ENCODE measurements around the gene TRIM17.
A peak's percentile ranks its signal among the peaks of the same experiment; 100 is the strongest.

The TRIM17 gene

GRCh38 chr1:228410015-228410414 lies 6.6 kb downstream of the TRIM17 start:
- peaks cover 12 to 17% of the 10 kb centered on the region in 2 donors for H3K4me1 ChIP-seq (ENCODE audit: control insufficient read depth in 2 of 2, insufficient read depth in 2 of 2, low read length in 2 of 2)
- no peaks in the 10 kb centered on the region for H3K27me3 ChIP-seq (ENCODE audit: control insufficient read depth in 2 of 2, insufficient read depth in 2 of 2, low read length in 2 of 2)
- H3K9ac ChIP-seq (ENCODE audit: low read depth in 1 of 2, low read length in 2 of 2), result no peak overlapping the region
- no peak overlapping the region for H3K27ac ChIP-seq (ENCODE audit: low read depth in 2 of 2, low read length in 2 of 2)
- H3K4me3 ChIP-seq (ENCODE audit: low read length in 2 of 2), result no peak overlapping the region
- H3K9me3 ChIP-seq (ENCODE audit: control insufficient read depth in 2 of 2, low read length in 2 of 2), result no peaks in the 10 kb centered on the region
- peaks cover 0 to 4% of the 10 kb centered on the region in 2 donors for H3K36me3 ChIP-seq (ENCODE audit: control insufficient read depth in 2 of 2, insufficient read depth in 2 of 2, low read length in 2 of 2)

DNA sequence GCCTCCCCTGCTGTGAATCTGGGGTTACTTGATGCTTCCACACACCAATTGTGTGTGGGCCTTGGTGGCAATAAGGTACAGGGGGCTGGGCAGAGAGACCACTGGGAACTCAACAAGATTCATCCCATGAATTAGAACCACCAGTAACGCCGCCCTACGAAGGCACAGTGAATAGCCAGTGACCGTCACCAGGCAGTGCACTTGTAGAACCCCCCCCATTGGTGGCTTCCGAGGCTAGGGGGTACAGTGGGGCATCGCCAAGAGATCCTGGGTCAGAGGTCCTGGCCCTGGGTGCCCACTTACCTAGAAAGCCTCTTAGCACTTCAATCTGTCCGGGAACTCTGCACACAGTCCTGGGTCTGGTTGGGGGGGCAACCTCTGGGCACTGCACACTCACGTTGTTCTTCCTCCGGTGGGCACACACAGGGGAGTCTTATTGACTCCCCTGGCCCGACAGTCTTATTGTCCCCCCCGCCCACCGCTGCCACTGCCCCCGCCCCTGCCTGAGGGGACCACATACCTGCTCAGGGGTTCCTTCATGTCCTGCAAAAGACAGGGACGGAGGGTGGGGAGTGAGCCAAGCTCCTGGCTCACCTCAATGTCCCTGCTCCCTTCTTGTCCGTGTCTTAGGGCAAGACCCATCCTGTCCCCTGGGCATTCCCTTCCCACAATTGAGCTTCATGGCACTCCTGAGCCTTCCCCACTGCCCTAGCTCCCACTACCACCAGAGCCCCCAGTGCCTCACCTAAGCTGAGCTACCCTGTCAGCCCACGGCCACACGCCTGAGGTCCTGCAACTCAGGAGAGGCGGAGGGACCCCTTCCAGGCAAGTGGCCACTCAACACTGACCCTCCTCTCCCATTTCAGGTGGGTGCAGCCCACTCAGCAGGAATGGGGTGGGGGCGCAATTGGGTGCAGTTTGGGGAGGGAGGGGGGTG lies 7.5 kb downstream of the TRIM17 start:
- Histone ChIP-seq H3K27ac (ENCODE audit: low read depth in 2 of 2, low read length in 2 of 2) (no peak overlapping the region), H3K4me3 (ENCODE audit: low read length in 2 of 2) (no peak overlapping the region), H3K27me3 (ENCODE audit: control insufficient read depth in 2 of 2, insufficient read depth in 2 of 2, low read length in 2 of 2) (no peaks in the 10 kb centered on the region), H3K9me3 (ENCODE audit: control insufficient read depth in 2 of 2, low read length in 2 of 2) (no peaks in the 10 kb centered on the region), H3K4me1 (ENCODE audit: control insufficient read depth in 2 of 2, insufficient read depth in 2 of 2, low read length in 2 of 2) (peaks cover 21 to 24% of the 10 kb centered on the region in 2 donors), H3K36me3 (ENCODE audit: control insufficient read depth in 2 of 2, insufficient read depth in 2 of 2, low read length in 2 of 2) (peaks cover 0 to 4% of the 10 kb centered on the region in 2 donors), H3K9ac (ENCODE audit: low read depth in 1 of 2, low read length in 2 of 2) (no peak overlapping the region)

GRCh38 chr1:228408041-228408868 lies 8.4 kb downstream of the TRIM17 start:
- Histone ChIP-seq H3K9me3 (ENCODE audit: control insufficient read depth in 2 of 2, low read length in 2 of 2) (no peaks in the 10 kb centered on the region), H3K9ac (ENCODE audit: low read depth in 1 of 2, low read length in 2 of 2) (no peak overlapping the region), H3K36me3 (ENCODE audit: control insufficient read depth in 2 of 2, insufficient read depth in 2 of 2, low read length in 2 of 2) (peaks cover 0 to 4% of the 10 kb centered on the region in 2 donors), H3K27ac (ENCODE audit: low read depth in 2 of 2, low read length in 2 of 2) (no peak overlapping the region), H3K4me1 (ENCODE audit: control insufficient read depth in 2 of 2, insufficient read depth in 2 of 2, low read length in 2 of 2) (peaks cover 22 to 28% of the 10 kb centered on the region in 2 donors), H3K4me3 (ENCODE audit: low read length in 2 of 2) (no peak overlapping the region), H3K27me3 (ENCODE audit: control insufficient read depth in 2 of 2, insufficient read depth in 2 of 2, low read length in 2 of 2) (no peaks in the 10 kb centered on the region)

- H3K9ac ChIP-seq (ENCODE audit: low read depth in 1 of 2, low read length in 2 of 2), result peak overlapping the region; percentile 72 to 90
- H3K36me3 ChIP-seq (ENCODE audit: control insufficient read depth in 2 of 2, insufficient read depth in 2 of 2, low read length in 2 of 2), result peaks cover 4 to 11% of the 10 kb centered on the region in 2 donors
- H3K27ac ChIP-seq (ENCODE audit: low read depth in 2 of 2, low read length in 2 of 2), result peak overlapping the region; percentile 82 to 85
- H3K4me1 ChIP-seq (ENCODE audit: control insufficient read depth in 2 of 2, insufficient read depth in 2 of 2, low read length in 2 of 2), result peaks cover 22 to 28% of the 10 kb centered on the region in 2 donors
- peak overlapping the region; percentile 79 to 90 for H3K4me3 ChIP-seq (ENCODE audit: low read length in 2 of 2)
- no peaks in the 10 kb centered on the region for H3K9me3 ChIP-seq (ENCODE audit: control insufficient read depth in 2 of 2, low read length in 2 of 2)
- H3K27me3 ChIP-seq (ENCODE audit: control insufficient read depth in 2 of 2, insufficient read depth in 2 of 2, low read length in 2 of 2), result no peaks in the 10 kb centered on the region
These were observed 9.3 kb downstream of the TRIM17 start for GRCh38 chr1:228407106-228408040.

DNA sequence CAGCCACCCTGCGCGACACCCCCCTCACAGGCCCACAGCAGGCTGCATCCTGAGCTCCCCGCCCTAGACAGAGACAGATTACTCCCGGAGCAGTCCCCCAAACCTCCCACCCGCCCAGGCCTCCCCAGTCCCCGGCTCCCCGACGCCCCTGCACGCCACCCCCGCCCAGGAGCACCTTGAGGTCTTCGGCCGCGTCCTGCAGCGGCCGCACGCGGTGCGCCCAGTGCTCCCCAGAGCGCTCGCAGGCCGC lies 10.8 kb downstream of the TRIM17 start:
- peak overlapping the region; percentile 79 to 90 for H3K9ac ChIP-seq (ENCODE audit: low read depth in 1 of 2, low read length in 2 of 2)
- H3K9me3 ChIP-seq (ENCODE audit: control insufficient read depth in 2 of 2, low read length in 2 of 2), result no peaks in the 10 kb centered on the region
- H3K27ac ChIP-seq (ENCODE audit: low read depth in 2 of 2, low read length in 2 of 2), result peak overlapping the region; percentile 87 to 92
- H3K36me3 ChIP-seq (ENCODE audit: control insufficient read depth in 2 of 2, insufficient read depth in 2 of 2, low read length in 2 of 2), result peaks cover 4 to 12% of the 10 kb centered on the region in 2 donors
- H3K27me3 ChIP-seq (ENCODE audit: control insufficient read depth in 2 of 2, insufficient read depth in 2 of 2, low read length in 2 of 2), result no peaks in the 10 kb centered on the region
- peaks cover 22 to 28% of the 10 kb centered on the region in 2 donors for H3K4me1 ChIP-seq (ENCODE audit: control insufficient read depth in 2 of 2, insufficient read depth in 2 of 2, low read length in 2 of 2)
- peak overlapping the region; percentile 79 to 92 for H3K4me3 ChIP-seq (ENCODE audit: low read length in 2 of 2)

GRCh38 chr1:228405200-228405978 lies 11.3 kb downstream of the TRIM17 start:
- H3K36me3 ChIP-seq (ENCODE audit: control insufficient read depth in 2 of 2, insufficient read depth in 2 of 2, low read length in 2 of 2), result peaks cover 9 to 15% of the 10 kb centered on the region in 2 donors

DNA sequence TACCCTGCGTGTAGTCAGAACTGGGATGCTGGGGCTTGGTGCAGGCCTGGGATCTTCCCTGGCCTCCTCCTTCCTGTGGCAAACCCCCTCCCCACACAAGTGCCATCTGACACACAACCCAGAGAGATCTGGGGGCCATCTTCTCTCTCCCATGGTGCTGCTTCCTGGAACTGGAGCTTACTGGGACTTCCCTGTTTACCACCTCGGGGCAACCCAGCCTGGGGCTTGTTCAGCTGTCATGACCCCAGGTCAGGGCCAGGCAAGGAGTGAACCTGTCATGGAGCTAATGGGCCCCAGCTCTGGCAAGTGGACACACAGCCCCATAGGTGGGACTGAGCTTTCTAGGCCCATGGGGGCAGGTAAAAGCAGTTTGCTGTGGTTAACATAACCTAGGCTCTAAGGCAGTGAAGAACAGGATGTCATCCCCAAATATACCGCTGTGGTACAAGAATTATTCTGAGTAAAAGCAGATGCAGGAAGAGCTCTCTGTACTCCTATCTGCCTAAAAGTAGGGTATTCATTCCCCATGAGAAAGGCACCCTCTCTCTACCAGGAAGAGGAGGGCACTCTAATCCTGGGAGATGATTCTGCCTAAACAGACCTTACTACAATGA lies 12.4 kb downstream of the TRIM17 start:
- Histone ChIP-seq H3K4me3 (ENCODE audit: low read length in 2 of 2) (peak overlapping the region in 1 of 2 donors; percentile 79), H3K27ac (ENCODE audit: low read depth in 2 of 2, low read length in 2 of 2) (no peak overlapping the region), H3K4me1 (ENCODE audit: control insufficient read depth in 2 of 2, insufficient read depth in 2 of 2, low read length in 2 of 2) (peaks cover 22 to 28% of the 10 kb centered on the region in 2 donors), H3K9ac (ENCODE audit: low read depth in 1 of 2, low read length in 2 of 2) (peak overlapping the region in 1 of 2 donors; percentile 8), H3K36me3 (ENCODE audit: control insufficient read depth in 2 of 2, insufficient read depth in 2 of 2, low read length in 2 of 2) (peaks cover 14 to 21% of the 10 kb centered on the region in 2 donors), H3K9me3 (ENCODE audit: control insufficient read depth in 2 of 2, low read length in 2 of 2) (no peaks in the 10 kb centered on the region), H3K27me3 (ENCODE audit: control insufficient read depth in 2 of 2, insufficient read depth in 2 of 2, low read length in 2 of 2) (no peaks in the 10 kb centered on the region)

More at GRCh38 chr1:228405200-228405978, 11.3 kb downstream of the TRIM17 start:
- no peaks in the 10 kb centered on the region for H3K27me3 ChIP-seq (ENCODE audit: control insufficient read depth in 2 of 2, insufficient read depth in 2 of 2, low read length in 2 of 2)
- H3K9ac ChIP-seq (ENCODE audit: low read depth in 1 of 2, low read length in 2 of 2), result peak overlapping the region; percentile 54 to 90
- H3K27ac ChIP-seq (ENCODE audit: low read depth in 2 of 2, low read length in 2 of 2), result peak overlapping the region in 1 of 2 donors; percentile 92
- peak overlapping the region; percentile 79 to 92 for H3K4me3 ChIP-seq (ENCODE audit: low read length in 2 of 2)
- peaks cover 22 to 28% of the 10 kb centered on the region in 2 donors for H3K4me1 ChIP-seq (ENCODE audit: control insufficient read depth in 2 of 2, insufficient read depth in 2 of 2, low read length in 2 of 2)
- no peaks in the 10 kb centered on the region for H3K9me3 ChIP-seq (ENCODE audit: control insufficient read depth in 2 of 2, low read length in 2 of 2)

GRCh38 chr1:228403231-228403631 lies 13.4 kb downstream of the TRIM17 start:
- H3K9me3 ChIP-seq (ENCODE audit: control insufficient read depth in 2 of 2, low read length in 2 of 2), result no peaks in the 10 kb centered on the region
- no peak overlapping the region for H3K9ac ChIP-seq (ENCODE audit: low read depth in 1 of 2, low read length in 2 of 2)
- peaks cover 14 to 28% of the 10 kb centered on the region in 2 donors for H3K36me3 ChIP-seq (ENCODE audit: control insufficient read depth in 2 of 2, insufficient read depth in 2 of 2, low read length in 2 of 2)
- H3K4me1 ChIP-seq (ENCODE audit: control insufficient read depth in 2 of 2, insufficient read depth in 2 of 2, low read length in 2 of 2), result peaks cover 22 to 28% of the 10 kb centered on the region in 2 donors
- no peak overlapping the region for H3K27ac ChIP-seq (ENCODE audit: low read depth in 2 of 2, low read length in 2 of 2)
- no peaks in the 10 kb centered on the region for H3K27me3 ChIP-seq (ENCODE audit: control insufficient read depth in 2 of 2, insufficient read depth in 2 of 2, low read length in 2 of 2)
- H3K4me3 ChIP-seq (ENCODE audit: low read length in 2 of 2), result no peak overlapping the region

GRCh38 chr1:228402641-228403025 lies 14.0 kb downstream of the TRIM17 start:
- H3K36me3 ChIP-seq (ENCODE audit: control insufficient read depth in 2 of 2, insufficient read depth in 2 of 2, low read length in 2 of 2), result peaks cover 18 to 33% of the 10 kb centered on the region in 2 donors
- no peak overlapping the region for H3K4me3 ChIP-seq (ENCODE audit: low read length in 2 of 2)
- peaks cover 22 to 26% of the 10 kb centered on the region in 2 donors for H3K4me1 ChIP-seq (ENCODE audit: control insufficient read depth in 2 of 2, insufficient read depth in 2 of 2, low read length in 2 of 2)
- H3K9me3 ChIP-seq (ENCODE audit: control insufficient read depth in 2 of 2, low read length in 2 of 2), result no peaks in the 10 kb centered on the region
- no peak overlapping the region for H3K9ac ChIP-seq (ENCODE audit: low read depth in 1 of 2, low read length in 2 of 2)
- H3K27ac ChIP-seq (ENCODE audit: low read depth in 2 of 2, low read length in 2 of 2), result no peak overlapping the region
- no peaks in the 10 kb centered on the region for H3K27me3 ChIP-seq (ENCODE audit: control insufficient read depth in 2 of 2, insufficient read depth in 2 of 2, low read length in 2 of 2)
